ACC112 (cell line): Measurements from ENCODE around the gene FOXA3.
A peak's percentile ranks its signal among the peaks of the same experiment; 100 is the strongest.

Experiments used
- H2AFZ ChIP-seq: fragments of 200-600 bp; sonication (generic); one replicate; pipeline ENCODE4 v1.6.0; 2017; ENCODE audit warnings: antibody characterized with exemption, low read length; ENCODE audit not compliant: unreplicated experiment
- H3K27ac ChIP-seq: fragments of 200-600 bp; sonication (generic); 2 replicates; pipeline ENCODE4 v1.5.1; 2014; ENCODE audit warnings: low read depth, mild to moderate bottlenecking, antibody characterized with exemption, low read length, moderate library complexity
- H3K27me3 ChIP-seq: fragments of 200-600 bp; sonication (generic); 2 replicates; pipeline ENCODE4 v1.6.1; 2014; ENCODE audit warnings: mild to moderate bottlenecking, antibody characterized with exemption, low read length, moderate library complexity, mixed read lengths; ENCODE audit not compliant: insufficient read depth
- H3K36me3 ChIP-seq: fragments of 200-600 bp; sonication (generic); 2 replicates; pipeline ENCODE4 v1.6.1; 2016; ENCODE audit warnings: mild to moderate bottlenecking, antibody characterized with exemption, low read length, moderate library complexity, mixed read lengths; ENCODE audit not compliant: insufficient read depth
- H3K4me1 ChIP-seq: fragments of 200-600 bp; sonication (generic); one replicate; pipeline ENCODE4 v1.6.1; 2016; ENCODE audit warnings: low read length, mixed read lengths; ENCODE audit not compliant: insufficient read depth, unreplicated experiment, control insufficient read depth
- H3K4me3 ChIP-seq: fragments of 200-600 bp; sonication (generic); 2 replicates; pipeline ENCODE4 v1.5.1; 2014; ENCODE audit warnings: mild to moderate bottlenecking, low read depth, low read length
- H3K79me2 ChIP-seq: fragments of 200-600 bp; sonication (generic); one replicate; pipeline ENCODE4 v1.6.0; 2016; ENCODE audit warnings: low read length; ENCODE audit not compliant: control insufficient read depth, unreplicated experiment, insufficient read depth

The FOXA3 gene

DNA sequence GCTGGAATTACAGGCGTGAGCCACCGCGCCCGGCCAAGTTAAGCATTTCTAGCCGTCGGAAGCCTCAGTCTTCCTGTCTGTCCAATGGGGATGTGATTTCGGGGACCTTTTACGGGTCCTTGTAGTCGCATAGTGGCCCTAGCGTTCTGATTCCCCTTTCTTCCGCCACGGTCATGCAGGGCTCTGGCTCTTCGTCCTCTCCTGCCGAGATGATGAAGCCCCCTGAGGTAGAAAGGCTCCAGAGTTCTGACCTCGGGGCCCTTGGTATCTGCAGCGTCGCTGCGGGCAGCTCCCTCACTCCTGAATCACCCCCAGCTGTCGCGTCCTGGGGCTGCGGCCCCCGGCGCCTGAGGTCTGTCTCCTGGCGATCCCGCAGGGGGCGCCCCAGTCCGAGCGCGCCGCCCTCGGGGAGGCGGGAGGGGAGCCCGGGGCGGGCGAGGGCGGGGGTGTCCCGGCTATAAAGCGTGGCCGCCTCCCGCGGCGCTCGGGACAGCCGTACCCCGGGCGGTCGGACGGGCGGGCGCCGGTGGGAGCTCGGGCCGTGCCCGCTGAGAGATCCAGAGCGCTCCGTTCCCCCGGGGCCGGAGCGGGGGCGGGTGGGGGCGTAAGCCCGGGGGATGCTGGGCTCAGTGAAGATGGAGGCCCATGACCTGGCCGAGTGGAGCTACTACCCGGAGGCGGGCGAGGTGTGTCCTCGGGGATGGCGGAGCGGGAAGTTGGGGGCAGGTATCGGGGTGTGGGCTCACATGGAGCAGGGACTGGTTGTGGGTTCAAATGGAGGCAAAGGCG is at the start of gene FOXA3:
FOXA3 (plus strand) TSS at position 487 of the 789 bp plus-strand sequence; CDS start at position 618, 131 bp downstream.
- Histone ChIP-seq H2AFZ (peak within 1 kb of the TSS; percentile 75), H3K27ac (no peak within 1 kb of the TSS), H3K4me3 (peak within 1 kb of the TSS; percentile 64), H3K27me3 (peaks cover 25% of the 10 kb centered on the region), H3K79me2 (peaks cover 21% of the 10 kb centered on the region), H3K36me3 (no peaks in the 10 kb centered on the region), H3K4me1 (no peaks in the 10 kb centered on the region)

DNA sequence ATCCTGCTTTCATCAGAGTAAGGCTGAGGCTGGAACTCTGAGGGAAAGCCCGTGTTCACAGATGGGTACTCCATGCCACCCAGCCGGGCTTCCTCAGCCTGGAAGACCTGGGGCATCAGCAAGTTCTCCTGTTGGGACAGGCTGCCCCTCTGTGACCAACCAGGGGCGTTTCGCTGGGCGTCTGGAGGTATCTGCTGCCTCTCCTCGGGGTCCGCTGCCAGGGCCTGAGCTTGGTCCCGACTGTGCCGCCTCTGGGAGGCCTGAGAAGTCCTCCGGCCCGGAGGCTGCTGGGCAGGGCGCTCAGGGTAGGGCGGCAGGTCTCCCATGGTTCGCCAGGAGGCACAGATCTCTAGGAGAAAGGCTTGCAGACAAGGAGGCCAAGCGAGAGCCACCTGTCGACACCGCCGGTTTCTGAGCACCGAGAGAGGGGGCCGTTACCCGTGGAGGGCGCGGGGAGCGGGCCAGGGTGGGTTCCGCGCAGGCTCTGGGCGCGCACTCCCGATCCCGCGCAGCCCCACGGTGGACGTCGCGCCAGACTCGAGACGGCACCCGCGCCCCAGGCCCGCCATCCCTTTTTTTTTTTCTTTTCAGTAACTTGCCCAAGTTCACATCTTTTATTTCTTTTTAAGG is 49.2 kb upstream of the FOXA3 start, which contains the start of gene RSPH6A:
RSPH6A (minus strand) TSS at position 458 of the 630 bp plus-strand sequence; CDS start at position 326, 132 bp downstream.
- Histone ChIP-seq H3K4me1 (peaks cover 4% of the 10 kb centered on the region), H3K4me3 (no peak within 1 kb of the TSS), H2AFZ (no peak within 1 kb of the TSS), H3K36me3 (no peaks in the 10 kb centered on the region), H3K27me3 (no peaks in the 10 kb centered on the region), H3K27ac (no peak within 1 kb of the TSS), H3K79me2 (no peaks in the 10 kb centered on the region)

DNA sequence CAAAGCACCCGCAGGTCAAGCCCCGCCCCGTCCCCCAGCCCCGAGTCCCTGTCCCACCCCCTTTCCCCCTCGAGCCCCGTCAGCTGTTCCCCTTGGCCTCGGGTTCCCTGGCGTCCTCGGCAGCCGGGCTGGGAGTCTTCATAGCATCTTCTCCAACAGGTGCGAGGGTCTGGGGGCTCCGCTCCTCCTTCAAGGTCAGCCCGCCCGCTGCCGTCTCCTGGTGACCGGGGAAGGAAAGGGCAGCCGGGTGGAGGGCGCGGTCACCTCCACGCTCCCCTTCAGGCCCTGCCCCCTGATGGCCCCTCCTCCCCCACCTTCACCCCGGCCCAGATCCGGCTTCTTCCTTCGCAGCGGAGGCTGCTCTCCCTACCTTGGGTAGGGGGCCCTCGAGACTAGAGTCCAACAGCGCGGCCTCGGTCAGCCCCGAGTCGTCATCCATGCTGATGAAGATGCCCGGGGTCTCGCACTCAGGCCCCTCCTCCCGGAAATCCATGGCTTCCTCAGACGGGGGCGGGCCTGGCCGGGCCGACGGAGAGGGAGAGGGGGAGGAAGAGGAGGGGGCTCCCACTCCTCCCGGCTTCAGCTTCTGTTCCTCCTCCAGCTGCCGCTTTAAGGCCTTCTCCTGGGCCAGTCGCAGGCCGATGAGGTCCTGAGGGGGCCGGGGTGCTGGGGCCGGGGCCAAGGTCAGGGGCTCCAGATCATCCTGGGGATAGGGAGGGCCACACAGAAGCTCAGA is 48.5 kb upstream of the FOXA3 start:
- no peak overlapping the region for H2AFZ ChIP-seq
- H3K4me1 ChIP-seq: peaks cover under 1% of the 10 kb centered on the region
- no peaks in the 10 kb centered on the region for H3K79me2 ChIP-seq
- H3K27me3 ChIP-seq: no peaks in the 10 kb centered on the region
- H3K36me3 ChIP-seq: no peaks in the 10 kb centered on the region
- no peak overlapping the region for H3K4me3 ChIP-seq
- no peak overlapping the region for H3K27ac ChIP-seq

DNA sequence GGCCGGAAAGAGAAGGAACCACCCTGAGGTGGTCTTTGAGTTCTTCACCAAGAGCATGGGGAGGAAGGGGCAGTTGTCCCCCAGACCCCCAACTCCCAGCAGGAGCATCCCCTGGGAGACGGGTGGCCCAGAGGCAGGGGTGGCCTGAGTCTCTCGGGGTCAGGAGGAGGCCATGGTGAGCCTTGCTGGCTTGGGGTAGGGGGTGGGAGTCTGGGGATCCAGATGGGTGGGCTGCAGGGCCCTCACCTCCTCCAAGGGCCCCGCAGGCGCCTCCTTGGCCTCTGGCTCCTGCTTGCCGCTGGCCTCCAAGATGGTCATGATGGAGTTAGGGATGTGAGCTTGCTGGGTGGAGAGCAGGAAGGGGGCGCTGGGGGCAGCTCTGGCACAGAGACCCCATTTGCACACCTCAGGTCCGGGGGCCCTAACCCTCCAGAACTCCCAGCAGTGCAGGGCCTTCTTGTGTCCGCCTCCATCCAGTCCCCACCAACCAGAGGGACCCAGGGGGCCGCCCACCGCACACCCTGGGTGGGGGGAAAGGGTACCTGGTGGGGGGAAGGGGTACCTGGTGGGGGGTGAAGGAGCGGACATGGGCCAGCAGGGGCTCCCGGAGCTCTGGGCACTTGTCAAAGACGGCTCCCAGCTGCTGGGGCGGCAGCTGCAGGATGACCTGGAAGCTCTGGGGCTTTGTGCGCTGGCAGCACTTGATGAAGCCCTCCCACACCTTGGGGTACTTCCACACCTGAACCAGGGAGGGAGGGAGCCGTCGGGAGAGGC is 47.7 kb upstream of the FOXA3 start:
- no peak overlapping the region for H3K27ac ChIP-seq

DNA sequence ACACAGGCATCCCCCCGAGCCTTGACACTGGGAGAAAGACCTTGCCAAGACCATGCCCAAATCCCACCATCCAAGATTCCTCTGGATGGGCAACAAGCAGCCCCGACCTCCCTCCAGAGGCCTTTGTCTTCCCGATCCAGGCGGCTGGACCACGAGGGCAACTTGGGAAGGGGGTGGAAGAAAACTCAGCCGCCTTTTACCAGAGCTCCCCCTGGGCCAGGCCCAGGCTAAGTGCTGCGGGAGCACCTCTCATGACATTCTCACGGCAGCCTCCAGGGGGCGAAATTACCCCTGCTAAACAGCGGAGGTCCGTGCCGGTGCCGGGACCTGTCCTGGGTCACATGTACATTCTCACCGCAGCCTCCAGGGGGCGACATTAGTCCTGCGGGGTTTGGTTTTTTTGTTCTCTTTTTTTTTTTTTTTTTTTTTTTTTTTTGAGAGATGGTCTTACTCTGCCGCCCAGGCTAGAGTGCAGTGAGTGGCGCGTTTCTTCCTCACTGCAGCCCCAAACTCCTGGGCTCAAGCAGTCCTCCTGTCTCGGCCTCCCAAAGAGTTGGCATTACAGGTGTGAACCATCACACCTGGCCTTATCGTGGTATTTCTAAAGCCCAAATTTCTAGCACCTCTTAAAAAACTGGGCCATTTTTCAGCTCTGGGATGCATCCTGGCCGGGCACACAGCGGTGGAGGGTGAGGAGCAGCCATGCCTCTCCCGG is 47.0 kb upstream of the FOXA3 start:
- no peaks in the 10 kb centered on the region for H3K27me3 ChIP-seq
- H2AFZ ChIP-seq: no peak overlapping the region
- no peaks in the 10 kb centered on the region for H3K36me3 ChIP-seq
- H3K4me3 ChIP-seq: no peak overlapping the region
- H3K79me2 ChIP-seq: no peaks in the 10 kb centered on the region
- H3K4me1 ChIP-seq: no peaks in the 10 kb centered on the region
- H3K27ac ChIP-seq: no peak overlapping the region

More for the DNA sequence above, 47.7 kb upstream of the FOXA3 start:
- Histone ChIP-seq H2AFZ (no peak overlapping the region), H3K27me3 (no peaks in the 10 kb centered on the region), H3K79me2 (no peaks in the 10 kb centered on the region), H3K4me1 (no peaks in the 10 kb centered on the region), H3K4me3 (no peak overlapping the region), H3K36me3 (no peaks in the 10 kb centered on the region)

DNA sequence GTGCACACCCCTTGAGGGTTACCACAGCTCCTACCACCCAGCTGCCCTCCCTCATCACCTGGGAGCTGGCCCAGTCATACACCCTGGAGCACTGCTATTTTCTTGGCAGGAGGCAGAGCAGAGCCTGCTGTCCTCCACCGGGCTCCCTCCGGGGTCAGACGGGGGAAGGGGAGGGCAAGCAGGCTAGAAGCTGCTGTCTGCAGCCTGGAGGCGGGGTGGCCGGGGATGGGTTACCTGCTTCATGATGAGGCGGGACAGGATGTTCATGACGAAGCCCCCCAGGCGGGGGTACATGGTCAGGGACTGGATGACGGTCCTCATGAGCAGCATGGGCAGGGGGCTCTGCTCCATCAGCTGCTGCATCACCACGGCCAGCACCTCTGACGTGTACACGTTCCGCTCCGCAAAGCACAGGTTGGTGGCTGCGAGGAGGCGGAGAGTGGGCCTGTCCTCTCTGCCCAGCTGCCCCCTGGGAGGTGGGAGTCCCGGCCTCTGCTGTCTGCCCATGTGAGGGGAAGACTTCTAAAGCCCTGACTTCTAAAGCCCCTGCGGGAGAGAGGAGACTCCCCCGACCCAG is 46.3 kb upstream of the FOXA3 start:
- H3K79me2 ChIP-seq: no peaks in the 10 kb centered on the region
- no peak overlapping the region for H2AFZ ChIP-seq
- H3K27ac ChIP-seq: no peak overlapping the region
- H3K4me3 ChIP-seq: no peak overlapping the region
- no peaks in the 10 kb centered on the region for H3K27me3 ChIP-seq
- H3K36me3 ChIP-seq: no peaks in the 10 kb centered on the region
- H3K4me1 ChIP-seq: no peaks in the 10 kb centered on the region

DNA sequence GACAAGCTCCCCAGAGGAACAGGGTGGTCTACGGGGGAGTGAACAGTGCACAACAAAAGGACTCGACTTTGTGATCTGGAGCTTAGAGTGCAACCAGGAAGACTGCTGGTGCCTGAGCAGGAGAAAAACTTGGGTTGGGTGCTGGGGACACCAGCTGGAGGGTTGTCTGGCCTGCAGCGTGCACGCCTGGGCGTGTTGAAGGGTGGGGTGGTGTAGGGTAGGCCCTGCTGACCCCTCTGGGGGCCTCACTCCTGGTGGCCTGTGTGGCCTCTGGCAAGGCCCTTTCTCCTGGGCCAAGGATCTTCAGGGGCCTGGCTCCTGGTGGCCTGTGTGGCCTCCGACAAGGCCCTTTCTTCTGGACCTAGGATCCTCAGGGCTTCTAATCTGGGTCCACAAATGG is 44.4 kb upstream of the FOXA3 start:
- Histone ChIP-seq H3K27me3 (no peaks in the 10 kb centered on the region), H3K36me3 (no peaks in the 10 kb centered on the region), H3K27ac (no peak overlapping the region), H3K4me1 (no peaks in the 10 kb centered on the region), H2AFZ (no peak overlapping the region), H3K4me3 (no peak overlapping the region), H3K79me2 (no peaks in the 10 kb centered on the region)

DNA sequence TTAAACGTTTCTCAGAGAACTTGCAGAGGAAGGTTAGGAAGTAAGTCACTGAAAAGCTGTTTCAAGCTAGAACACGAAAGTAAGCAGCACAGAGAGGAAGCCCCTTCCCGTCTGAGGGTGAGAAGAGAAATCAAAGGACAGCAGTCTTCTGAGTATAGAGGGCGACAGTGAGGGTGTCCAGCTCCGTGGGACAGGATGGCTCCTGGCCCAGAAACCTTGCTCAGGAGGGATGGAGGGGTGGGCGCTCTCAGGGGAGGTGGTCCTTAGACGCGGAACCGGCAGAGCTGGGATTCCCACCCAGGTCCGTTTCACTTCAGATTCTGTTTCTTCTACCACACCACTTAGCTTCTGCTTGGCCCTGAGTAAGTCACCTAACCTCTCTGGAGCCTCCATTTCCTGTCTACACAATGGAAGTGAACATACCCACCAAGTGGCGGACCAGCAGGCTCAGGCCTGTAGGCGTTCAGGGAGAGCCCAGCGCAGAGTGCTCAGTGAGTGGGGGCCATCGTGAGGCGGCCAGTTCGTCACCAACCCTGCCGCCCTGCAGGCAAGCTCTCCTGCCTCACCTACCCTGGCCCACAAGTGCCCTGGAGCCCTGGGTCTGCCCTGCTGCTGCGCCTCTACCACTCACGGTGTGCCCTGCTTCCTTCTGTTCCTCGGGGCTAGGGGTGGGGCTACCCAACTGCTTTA is 43.6 kb upstream of the FOXA3 start:
- no peaks in the 10 kb centered on the region for H3K36me3 ChIP-seq
- H2AFZ ChIP-seq: no peak overlapping the region
- no peaks in the 10 kb centered on the region for H3K4me1 ChIP-seq
- no peak overlapping the region for H3K27ac ChIP-seq
- no peak overlapping the region for H3K4me3 ChIP-seq
- no peaks in the 10 kb centered on the region for H3K79me2 ChIP-seq
- no peaks in the 10 kb centered on the region for H3K27me3 ChIP-seq

DNA sequence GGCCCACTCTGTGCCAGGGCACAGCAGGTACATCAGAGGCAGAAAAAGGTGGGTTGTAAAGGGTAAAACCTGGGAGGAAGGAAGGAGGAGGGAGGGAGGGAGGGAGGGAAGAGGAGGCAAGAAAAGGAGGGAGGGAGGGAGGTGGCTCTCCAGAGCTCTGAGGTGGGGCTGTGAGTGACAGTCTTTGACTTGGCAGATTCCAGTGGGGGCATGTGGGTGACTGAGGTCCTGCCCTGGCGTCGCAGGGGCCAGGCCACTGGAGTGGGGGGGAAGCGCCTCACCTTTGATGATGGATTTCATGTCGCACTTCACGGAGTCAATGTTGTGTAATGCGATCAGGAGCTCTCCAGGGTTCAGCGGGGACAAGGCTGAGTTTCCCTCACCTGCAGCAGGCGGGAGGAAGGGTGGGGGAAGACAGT is 43.0 kb upstream of the FOXA3 start:
- Histone ChIP-seq H3K36me3 (no peaks in the 10 kb centered on the region), H3K27me3 (no peaks in the 10 kb centered on the region), H3K4me3 (no peak overlapping the region), H3K79me2 (no peaks in the 10 kb centered on the region), H3K27ac (no peak overlapping the region), H2AFZ (no peak overlapping the region), H3K4me1 (no peaks in the 10 kb centered on the region)
